Inflammatory macrophage treated with lipopolysaccharide for 4 hours (primary cell): ENCODE results near the gene CTSL.
"Not testable (repeated sequence)": the region's sequence is repeated elsewhere in the genome, so short reads cannot be mapped to it uniquely, and the experiment has no call there.

Experiments
- DNase-seq: peaks from one replicate; pipeline ENCODE4 v3.0.0-alpha.2; 2020

CTSL gene

DNA sequence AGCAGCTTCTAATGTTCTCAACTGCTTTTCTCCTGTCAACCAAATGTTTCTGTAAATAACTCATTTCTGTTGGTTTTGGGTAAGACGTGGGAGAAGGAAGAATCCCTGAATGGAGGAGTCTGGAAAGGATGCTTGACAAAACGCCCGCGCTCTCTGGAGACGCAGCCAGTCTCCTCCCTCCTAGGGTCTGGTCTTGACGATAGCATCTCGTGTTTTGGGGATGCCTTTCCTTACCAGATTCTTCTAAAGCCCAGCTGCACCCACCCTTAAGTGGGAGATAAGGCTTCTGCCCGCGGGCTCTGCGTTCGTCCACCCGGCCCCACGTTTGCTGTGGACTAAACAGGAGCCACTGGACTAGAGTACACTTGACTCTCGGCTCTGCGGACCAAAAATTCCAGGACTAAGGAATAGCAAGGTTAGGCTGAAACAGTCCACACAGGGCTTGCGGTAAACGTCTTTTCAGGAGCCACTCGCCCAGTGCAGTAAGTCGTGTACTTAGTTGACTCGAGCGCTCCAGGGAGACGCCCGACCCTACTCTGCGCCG lies 491 bp upstream of the CTSL start:
- DNase-seq: no peak

DNA sequence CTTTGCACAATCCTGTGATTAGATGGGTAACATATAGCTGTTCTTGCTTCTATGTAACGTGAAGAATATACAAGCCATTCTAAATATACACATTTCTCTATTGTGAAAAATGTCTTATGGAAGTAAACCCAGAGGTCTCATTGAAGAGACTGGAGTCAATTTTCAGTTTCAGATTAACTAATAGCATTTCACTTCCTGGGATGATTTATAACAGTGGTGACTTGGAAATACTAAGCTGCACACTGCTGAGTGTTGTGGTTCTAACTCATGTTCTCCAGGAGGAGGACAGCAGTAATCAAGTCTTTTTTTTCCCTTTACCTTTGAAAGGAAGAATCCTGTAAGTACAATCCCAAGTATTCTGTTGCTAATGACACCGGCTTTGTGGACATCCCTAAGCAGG lies 3.3 kb downstream of the CTSL start:
- peak; percentile 81 for DNase-seq

DNA sequence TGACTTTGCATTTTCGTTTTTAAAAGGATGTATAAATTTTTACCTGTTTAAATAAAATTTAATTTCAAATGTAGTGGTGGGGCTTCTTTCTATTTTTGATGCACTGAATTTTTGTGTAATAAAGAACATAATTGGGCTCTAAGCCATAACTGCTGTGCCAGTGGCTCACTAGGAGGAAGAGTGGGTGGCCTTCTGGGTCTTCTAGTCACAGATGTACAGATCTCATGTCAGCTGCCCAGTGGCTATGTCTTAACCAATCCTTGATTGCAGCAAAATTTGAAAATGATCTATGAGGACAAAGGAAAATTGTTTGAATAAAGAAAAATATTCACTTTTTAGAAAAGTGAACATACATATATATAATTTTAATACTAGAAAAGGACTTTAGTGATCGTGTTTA lies 5.4 kb downstream of the CTSL start:
- no peak for DNase-seq

DNA sequence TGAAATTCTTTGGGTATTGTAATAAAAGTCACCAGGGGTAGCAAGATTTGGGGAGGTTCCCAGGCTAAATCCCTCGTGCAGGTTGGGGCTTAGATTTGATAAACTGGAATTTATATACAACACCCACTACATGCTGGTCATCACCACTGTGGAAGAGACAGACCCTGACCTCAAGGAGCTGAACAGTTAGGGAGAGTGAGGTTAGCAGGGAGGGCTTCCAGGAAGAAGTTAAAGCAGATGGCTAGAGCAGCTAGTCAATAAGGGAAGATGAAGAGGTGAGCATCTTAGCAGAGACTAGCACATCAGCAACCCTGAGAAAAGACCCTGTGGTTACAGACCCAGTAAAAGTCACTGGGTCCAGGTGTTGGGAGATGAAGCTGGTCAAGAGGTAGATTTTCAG lies 6.4 kb downstream of the CTSL start:
- DNase-seq: no peak

DNA sequence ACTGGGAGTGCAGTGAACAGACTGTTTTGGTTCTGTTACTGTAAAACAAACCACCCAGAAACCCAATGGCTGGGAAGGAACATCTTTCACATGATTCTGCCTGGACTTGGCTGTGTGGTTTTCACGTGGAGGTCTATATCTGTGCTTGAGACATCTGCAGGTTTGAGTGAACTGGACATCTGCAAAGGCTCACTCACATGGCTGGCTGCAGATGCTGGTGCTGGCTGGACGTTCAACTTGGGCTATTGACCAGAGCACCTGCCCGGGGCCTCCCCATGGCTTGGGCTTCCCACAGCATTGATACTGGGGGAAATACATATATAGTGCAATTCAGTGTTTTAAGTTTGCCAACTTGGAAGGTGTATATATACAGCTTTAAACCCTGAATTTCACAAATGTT lies 6.8 kb downstream of the CTSL start:
- DNase-seq: no peak

DNA sequence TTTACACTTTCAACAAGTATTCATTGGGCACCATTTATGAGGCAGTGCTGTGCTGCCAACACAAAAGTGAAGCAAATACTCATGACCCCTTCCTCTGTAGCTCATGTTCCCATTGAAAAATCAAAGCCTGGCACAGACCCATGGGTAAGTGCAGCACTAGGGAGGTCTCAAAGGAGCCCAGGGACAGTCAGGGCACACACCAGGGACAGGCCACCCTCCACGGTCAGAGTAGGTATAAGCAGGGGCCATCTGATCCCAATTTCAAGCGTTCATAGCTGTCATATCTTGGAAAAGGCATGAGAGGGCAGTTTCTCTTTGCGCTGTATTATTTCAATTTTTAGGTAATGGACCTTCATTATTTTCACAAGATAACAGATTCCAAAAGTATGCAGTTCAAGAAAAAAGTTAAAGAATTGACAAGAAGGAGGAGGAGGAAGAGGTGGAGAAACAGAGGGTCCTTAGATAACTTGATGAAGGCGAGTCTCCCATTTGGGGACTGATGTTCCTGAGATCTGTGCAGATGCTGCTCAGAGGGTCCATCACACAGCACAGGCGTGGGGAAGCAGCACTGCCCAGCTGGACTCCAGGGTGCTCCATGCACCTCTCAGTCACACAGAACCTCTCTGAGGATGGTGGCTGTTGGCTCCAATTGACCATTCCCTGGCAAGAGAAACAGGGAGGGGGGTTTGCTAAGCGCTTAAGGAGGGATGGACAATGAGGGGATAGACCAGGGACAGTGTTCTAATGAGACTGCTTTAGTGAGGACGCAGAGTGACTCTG lies 7.5 kb downstream of the CTSL start:
- no peak for DNase-seq

DNA sequence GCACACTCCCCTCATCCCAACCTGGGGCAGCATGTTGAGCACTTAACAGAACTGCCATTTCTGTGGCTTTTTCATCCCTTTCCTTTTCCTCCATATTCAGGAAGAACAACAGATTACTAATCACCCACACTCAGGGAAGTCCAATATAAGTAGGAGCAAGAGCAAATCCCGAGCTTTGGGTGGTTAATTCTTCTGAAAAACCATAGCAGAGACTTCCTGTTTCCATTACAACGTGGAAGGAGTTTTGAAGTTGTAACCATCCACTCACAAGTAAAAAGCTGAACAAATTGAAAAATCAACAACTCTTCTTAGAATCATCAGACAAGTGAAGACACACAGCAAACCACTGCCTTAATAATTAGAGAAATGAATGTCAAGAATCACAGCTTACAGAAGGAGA lies 8.2 kb downstream of the CTSL start:
- DNase-seq: no peak

DNA sequence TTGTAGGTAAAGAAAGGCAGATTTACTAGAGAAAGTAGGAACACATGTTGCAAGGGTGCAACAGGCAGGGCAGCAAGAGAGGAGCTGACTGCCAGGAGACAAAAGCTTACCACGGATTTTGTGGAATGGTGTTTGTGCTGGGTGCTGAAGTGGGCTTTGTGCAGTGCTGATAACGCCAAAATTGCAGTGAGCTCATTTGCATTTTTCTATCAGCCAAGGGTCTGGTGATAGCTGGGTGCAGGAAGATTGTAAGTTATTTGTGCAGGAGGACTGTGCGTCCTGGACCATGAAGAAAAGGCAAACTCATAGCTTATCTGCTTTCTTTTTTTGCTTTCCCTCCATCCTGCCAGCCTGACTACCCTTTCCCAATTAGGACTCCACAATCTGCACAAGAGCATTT lies 13.6 kb downstream of the CTSL start:
- no peak for DNase-seq

DNA sequence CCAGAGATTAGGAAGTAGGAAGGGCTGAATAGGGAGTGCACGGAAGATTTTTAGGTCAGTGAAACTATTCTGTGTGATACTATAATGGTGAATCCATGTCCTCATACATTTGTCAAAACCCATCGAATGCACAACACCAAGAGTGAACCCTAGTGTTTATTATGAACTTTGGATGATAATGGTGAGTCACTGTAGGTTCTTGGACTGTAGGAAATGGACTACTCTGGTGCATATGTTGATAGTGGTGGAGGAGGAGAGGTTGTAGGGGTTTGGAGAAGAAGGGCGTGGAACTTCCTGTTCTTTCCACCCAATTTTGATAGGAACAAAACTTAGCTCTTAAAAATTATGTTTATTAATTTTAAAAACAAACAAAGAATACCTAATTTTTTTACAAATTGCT lies 14.3 kb downstream of the CTSL start:
- no peak for DNase-seq

DNA sequence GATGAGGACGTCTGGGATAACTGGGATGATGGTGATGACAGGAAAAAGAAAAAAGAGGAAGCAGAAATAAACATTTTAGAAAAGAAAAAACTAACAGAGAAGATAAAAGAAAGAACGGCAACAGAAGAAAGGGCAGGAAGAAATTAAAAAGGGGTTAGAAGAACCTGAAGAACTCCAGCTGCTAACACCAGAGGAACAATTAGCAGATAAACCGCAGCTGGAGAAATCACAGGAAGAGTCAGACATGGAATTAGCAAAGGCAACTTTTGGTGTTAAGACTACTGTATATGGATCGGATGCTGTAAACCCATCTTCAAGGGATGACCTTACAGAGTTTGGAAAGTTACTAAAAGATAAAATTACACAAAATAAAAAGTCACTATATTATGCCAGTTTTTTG lies 15.4 kb downstream of the CTSL start:
- DNase-seq: no peak

DNA sequence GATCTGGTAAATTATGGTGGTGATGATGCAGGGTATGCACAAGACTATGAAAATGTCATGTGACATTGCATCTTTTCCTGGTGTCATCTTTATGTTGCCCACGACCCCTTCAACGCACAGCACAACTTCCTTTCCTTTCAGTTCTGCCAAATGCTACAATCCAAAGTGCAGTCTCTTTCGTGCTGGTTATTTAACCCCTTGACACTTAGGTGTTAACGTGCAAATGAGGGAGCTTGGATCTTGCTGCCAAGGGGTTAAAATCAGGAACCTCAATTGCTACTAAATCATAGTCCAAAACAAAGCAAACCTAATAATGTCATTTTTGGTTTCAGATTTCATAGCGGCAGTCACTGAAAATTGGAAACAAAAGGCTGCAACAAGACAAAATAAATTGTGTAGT lies 16.0 kb downstream of the CTSL start:
- DNase-seq: no peak

DNA sequence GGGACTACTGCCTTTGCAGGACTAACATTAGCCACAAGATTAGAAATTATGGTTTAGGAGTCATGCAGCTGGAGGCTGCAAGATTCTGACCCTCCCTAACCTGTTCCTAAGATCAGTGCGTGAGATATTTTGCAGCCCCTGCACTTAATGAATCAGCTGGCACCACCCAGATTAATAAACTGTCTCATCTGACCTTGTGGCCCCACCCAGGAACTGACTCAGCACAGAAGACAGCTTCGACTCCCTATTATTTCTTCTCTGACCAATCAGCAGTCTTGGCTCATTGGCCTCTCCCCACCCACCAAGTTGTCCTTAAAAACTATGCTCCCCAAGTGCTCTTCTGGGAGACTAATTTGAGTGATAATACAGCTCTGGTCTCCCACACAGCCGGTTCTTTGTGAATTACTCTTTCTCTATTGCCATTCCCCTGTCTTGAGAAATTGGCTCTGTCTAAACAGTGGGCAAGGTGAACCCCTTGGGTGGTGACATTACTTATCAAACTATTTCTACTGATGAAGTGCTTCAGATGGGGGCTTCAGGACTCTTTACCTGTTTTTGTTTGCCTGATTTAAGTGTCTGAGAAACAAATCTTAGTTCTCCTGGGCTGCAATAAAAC lies 17.0 kb downstream of the CTSL start:
- DNase-seq: no peak

DNA sequence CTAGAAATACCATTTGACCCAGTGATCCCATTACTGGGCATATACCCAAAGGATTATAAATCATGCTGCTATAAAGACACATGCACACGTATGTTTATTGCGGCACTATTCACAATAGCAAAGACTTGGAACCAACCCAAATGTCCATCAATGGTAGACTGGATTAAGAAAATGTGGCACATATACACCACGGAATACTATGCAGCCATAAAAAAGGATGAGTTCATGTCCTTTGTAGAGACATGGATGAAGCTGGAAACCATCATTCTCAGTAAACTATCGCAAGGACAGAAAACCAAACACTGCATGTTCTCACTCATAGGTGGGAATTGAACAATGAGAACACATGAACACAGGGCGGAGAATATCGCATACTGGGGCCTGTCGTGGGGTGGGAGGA lies 18.3 kb downstream of the CTSL start:
- DNase-seq: not testable (repeated sequence)

DNA sequence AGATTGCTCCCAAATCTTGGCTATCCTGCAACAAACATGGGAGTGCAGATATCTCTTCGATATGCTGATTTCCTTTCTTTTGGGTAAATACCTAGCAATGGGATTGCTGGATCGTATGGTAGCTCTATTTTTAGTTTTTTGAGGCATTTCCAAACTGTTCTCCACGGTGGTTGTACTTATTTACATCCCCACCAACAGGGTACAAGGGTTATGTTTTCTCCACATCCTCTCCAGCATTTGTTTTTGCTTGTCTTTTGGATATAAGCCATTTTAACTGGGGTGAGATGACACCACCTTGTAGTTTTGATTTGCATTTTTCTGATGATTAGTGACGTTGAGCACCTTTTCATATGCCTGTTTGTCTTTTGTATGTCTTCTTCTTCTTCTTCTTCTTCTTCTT lies 20.3 kb downstream of the CTSL start:
- DNase-seq: no peak

DNA sequence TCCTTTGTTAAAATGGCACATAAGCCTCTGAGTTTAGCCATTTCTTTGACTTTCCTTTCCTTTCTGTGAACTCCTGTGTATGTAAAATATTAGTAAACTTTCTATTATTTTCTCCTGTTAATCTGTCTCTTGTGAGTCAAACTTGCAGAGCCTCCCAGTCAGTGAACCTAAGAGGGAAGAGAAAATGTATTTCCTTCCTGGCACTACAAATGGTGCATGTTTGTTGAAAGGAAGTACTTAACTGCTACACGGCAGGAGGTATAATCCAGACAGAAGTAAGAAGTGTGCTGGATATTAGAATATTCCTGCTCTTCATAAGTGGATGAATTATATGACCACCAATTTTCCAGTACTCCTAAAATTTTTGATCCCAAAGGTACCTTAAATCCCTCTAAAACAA lies 23.0 kb downstream of the CTSL start:
- DNase-seq: no peak

DNA sequence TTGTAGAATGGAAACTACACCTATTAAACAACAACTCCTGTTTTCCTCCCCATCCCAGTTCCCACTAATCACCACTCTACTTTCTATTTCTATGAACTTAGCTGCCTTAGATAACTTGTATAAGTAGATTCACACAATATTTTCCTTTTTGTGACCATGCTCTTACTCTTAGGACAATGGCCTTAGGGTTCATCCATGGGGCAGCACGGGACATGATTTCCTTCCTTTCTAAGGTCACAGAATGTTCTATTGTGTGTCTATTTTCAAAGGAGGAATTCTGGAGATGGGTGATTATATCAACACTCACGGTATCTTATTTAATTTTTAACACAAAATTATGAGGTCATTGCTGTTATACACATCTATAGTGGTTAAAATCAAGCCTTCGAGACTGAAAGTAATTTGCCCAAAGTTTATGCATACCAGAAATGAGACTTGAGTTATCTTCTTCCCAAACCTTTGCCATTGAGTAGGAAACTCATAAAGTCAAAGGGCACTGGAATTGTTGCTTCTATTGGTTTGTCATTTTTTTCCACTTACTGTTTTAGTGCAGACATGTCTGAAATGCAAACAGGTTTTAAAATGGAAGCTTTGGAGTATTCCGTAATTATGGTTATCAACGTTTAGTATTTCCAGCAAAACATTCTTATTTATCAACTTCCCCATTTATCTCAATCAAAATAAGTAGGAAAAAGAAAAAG lies 23.6 kb downstream of the CTSL start:
- DNase-seq: no peak

DNA sequence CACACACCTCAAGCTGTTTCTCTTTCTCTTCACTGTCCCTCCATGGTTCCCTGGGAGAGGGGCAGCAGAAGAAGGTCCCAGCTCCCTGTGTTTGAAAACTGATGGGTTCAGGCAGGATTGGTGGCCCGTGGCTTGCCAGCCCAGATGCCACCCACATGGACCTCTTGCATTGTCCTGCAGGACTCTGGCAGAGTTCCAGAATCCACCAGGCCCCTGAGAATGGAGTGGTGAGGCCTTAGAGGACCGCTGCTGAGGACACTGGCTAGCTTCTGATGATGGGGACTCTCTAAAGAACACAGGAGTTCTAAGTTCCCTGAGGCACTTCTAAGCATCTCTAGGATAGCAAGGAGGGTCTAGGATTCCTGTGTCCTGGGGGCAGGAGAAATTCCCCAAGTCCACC lies 24.8 kb downstream of the CTSL start:
- no peak for DNase-seq

DNA sequence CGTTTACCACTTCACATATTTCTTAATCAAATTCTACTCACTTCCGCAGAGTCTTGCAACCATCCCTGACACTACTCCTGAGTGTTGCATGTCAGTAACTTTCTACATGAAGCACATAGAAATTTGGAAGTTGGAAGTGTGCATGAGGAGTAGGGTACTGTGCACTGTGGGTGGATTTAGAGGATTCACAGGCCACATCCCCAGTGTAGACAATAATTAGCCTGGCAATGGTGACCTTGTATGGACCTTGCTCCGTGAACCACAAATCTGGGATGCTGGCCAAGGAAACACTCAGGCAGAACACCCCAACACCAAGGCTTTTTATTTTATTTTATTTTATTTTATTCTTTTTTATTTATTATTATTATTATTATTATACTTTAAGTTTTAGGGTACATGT lies 25.5 kb downstream of the CTSL start:
- no peak for DNase-seq

DNA sequence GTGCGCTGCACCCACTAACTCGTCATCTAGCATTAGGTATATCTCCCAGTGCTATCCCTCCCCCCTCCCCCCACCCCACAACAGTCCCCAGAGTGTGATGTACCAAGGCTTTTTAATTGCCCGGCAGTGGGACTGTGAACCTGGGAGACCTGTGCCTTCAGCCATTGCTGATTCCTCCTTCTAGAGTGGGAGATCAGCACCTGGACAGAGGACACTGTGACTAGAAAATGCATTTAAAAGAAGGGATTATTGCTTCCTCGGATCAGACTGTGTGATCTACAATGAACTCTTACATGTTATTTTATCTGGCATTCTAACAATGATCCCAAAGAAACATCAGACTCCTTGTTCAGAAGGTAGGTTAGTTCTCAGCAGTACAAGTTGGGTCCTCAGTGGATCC lies 25.9 kb downstream of the CTSL start:
- DNase-seq: no peak

DNA sequence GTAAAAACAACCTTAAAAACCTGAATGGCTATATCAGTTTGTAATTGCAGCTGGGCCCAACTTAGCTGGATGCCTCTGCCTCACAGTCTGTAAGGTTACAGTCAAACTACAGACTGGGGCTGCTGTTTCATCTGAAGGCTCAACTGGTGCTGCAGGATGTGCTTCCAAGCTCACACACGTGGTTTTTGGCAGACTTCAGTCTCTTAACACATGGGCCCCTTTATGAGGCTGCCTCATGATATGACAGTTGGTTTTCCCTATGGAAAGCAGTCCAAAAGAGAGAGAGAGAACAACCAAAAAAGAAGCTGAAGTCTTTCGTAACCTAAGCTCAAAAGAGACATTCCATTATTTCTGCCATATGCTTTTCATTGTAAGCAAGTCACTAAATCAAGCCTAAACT lies 27.4 kb downstream of the CTSL start:
- DNase-seq: no peak

DNA sequence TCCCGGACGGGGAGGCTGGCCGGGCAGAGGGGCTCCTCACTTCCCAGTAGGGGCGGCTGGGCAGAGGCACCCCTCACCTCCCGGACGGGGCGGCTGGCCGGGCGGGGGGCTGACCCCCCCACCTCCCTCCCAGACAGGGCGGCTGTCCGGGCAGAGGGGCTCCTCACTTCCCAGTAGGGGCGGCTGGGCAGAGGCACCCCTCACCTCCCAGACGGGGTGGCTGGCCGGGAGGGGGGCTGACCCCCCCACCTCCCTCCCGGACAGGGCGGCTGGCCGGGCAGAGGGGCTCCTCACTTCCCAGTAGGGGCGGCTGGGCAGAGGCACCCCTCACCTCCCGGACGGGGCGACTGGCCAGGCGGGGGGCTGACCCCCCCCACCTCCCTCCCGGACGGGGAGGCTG lies 32.4 kb downstream of the CTSL start:
- not testable (repeated sequence) for DNase-seq

DNA sequence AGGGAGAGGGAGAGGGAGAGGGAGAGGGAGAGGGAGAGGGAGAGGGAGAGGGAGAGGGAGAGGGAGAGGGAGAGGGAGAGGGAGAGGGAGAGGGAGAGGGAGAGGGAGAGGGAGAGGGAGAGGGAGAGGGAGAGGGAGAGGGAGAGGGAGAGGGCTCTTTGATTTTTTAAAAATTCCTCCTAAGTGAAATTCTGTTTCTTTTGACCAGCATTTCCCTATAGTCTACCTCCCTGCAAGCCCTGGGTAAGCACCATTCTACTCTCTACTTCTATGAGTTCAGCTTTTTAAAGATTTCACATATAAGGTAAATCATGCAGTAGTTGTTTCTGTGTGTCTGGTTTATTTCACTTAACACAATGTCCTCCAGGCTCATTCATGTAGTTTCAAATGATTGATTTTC lies 34.1 kb downstream of the CTSL start:
- DNase-seq: not testable (repeated sequence)

DNA sequence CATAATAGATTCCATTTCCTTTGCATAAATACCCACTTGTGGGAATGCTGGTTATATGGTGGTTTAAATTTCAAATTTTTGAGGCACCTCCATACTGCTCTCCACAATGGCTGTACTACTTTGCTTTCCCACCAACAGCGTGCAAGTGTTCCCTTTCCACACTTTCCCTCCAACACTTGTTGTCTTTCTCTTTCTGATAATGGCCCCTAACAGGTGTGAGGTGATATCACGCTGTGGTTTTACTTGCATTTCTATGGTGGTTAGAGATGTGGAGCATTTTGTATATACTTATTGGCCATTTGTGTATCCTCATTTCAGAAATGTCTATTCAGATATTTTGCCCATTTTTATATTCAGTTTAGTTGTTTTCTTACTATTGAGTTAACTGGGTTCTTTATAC lies 34.6 kb downstream of the CTSL start:
- no peak for DNase-seq

DNA sequence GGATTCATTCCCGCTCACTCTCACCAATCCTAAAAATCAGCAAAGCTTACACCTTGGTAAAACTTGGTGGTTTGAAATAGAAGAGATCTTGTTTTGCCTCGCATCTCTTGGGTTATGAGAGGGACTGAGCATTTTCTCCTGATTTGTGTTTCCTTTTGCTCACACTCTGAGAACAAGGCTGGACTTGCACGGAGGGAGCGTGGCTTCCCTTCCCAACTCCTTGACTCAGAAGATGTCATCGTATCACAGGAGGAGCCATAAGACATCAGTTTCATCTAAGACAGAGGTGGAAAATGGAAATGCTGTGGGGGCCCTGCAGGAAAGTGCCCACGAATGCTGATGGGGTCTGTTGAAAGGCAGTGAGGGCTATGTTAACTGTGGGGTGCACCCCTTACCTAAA lies 37.4 kb downstream of the CTSL start:
- no peak for DNase-seq
